AG04450 (cell line): ENCODE measurements around the gene STEAP3. TPM values are rescaled to one million over a fixed set of nuclear protein-coding genes. Genes with fewer than 3 reads are reported as not detected.

Experiments
- CTCF ChIA-PET: fragments of 300-600, 350-600 bp; formaldehyde crosslinking; extraction: SDS; loops from one replicate; lab custom pipeline; 2022; ENCODE audit warnings: antibody characterized with exemption, inconsistent platforms; lab: Charles Lee
- POLR2A ChIA-PET: fragments of 350-600 bp; formaldehyde crosslinking; extraction: SDS; loops from one replicate; lab custom pipeline; 2021; ENCODE audit warnings: antibody characterized with exemption, inconsistent platforms; lab: Yijun Ruan, JAX
- DNase-seq: peaks from one replicate; pipeline ENCODE4 v3.0.0-alpha.2; 2011; ENCODE audit warnings: low read depth, low spot score
- H3K27ac ChIP-seq: one replicate; pipeline ENCODE4 v1.5.1; 2012; ENCODE audit warnings: low read depth, low read length, control low read depth
- H3K27me3 ChIP-seq: one replicate; pipeline ENCODE4 v1.6.0; 2012; ENCODE audit warnings: low read length; ENCODE audit not compliant: control insufficient read depth, insufficient read depth
- H3K4me3 ChIP-seq: 2 replicates; pipeline ENCODE4 v1.5.1; 2011; ENCODE audit warnings: mild to moderate bottlenecking, low read depth, low read length, control low read depth
- H3K9me3 ChIP-seq: 2 replicates; pipeline ENCODE4 v1.5.1; 2012; ENCODE audit warnings: low read length; ENCODE audit not compliant: control insufficient read depth, insufficient read depth
- CTCF ChIP-seq: IDR thresholded peaks from 2 replicates; pipeline ENCODE4 v1.5.1; 2011; ENCODE audit warnings: low read depth, low read length, control low read depth, inconsistent platforms
- polyA plus RNA-seq: library from polyadenylated mRNA; depleted of rRNA; stranded (reverse); fragments of >200 nt; gene quantifications from 2 replicates; pipeline ENCODE4 v1.2.3, GENCODE V29; 2011

The STEAP3 gene
- polyA plus RNA-seq, 1 experiment: 34.3 TPM

- no peak overlapping the region for H3K27ac ChIP-seq
- DNase-seq: no peak
- CTCF ChIA-PET: interaction anchor here (0.7 to 3.6 kb wide), 5 partner anchors 23 to 407 kb away, joined by 3 to 22 read pairs (median 3); no protein-coding TSS in a partner anchor
- no peak overlapping the region for H3K4me3 ChIP-seq
- POLR2A ChIA-PET: interaction anchor here (1.2 kb wide), 1 partner anchor 57 kb away, joined by 6 read pairs; no protein-coding TSS in a partner anchor
- no peaks in the 10 kb centered on the region for H3K27me3 ChIP-seq
- TF ChIP-seq CTCF: no peak
- H3K9me3 ChIP-seq: no peaks in the 10 kb centered on the region
Measured at GRCh38 chr2:119288576-119288975, 64.9 kb downstream of the STEAP3 start.

DNA sequence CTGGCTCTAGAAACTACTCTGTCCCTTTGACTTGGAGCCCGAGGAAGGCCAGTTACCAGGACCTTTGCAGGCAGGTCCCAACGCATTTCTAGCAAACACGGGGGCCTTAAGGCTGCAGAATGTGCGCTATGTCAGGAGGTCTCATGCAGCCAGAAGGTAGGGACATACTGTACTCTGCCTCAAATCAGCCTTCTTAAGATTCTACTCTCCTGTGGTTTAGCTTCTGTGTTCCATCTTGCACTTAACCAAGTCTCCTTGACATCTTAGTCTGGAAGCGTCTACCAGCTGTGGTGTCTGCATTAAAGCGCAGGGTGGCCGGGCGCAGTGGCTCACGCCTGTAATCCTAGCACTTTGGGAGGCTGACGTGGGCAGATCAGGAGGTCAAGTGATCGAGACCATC is 65.5 kb downstream of the STEAP3 start:
- ChIA-PET CTCF (interaction anchor here (0.7 to 4.0 kb wide), 6 partner anchors 20 to 407 kb away, joined by 3 to 28 read pairs (median 22); no protein-coding TSS in a partner anchor), POLR2A (interaction anchor here (1.2 kb wide), 1 partner anchor 58 kb away, joined by 6 read pairs; no protein-coding TSS in a partner anchor)
- H3K27me3 ChIP-seq: no peaks in the 10 kb centered on the region
- no peak overlapping the region for H3K4me3 ChIP-seq
- H3K9me3 ChIP-seq: no peaks in the 10 kb centered on the region
- no peak for TF ChIP-seq CTCF
- DNase-seq: no peak
- H3K27ac ChIP-seq: no peak overlapping the region

- no peaks in the 10 kb centered on the region for H3K27me3 ChIP-seq
- no peak overlapping the region for H3K27ac ChIP-seq
- no peak for TF ChIP-seq CTCF
- H3K9me3 ChIP-seq: no peaks in the 10 kb centered on the region
- no peak for DNase-seq
- ChIA-PET CTCF (interaction anchor here (0.7 to 4.5 kb wide), 9 partner anchors 9 to 408 kb away, joined by 3 to 41 read pairs (median 22); no protein-coding TSS in a partner anchor), POLR2A (interaction anchor here (1.2 kb wide), 1 partner anchor 58 kb away, joined by 6 read pairs; no protein-coding TSS in a partner anchor)
- H3K4me3 ChIP-seq: no peak overlapping the region
Measured at GRCh38 chr2:119289642-119290041, 66.0 kb downstream of the STEAP3 start.

GRCh38 chr2:119290859-119291587 is 67.4 kb downstream of the STEAP3 start:
- H3K9me3 ChIP-seq: no peaks in the 10 kb centered on the region
- DNase-seq: no peak
- ChIA-PET CTCF (interaction anchor here (0.5 to 4.5 kb wide), 28 partner anchors 9 to 655 kb away, joined by 3 to 41 read pairs (median 4); no protein-coding TSS in a partner anchor), POLR2A (no interaction called here)
- no peak overlapping the region for H3K27ac ChIP-seq
- H3K27me3 ChIP-seq: no peaks in the 10 kb centered on the region
- H3K4me3 ChIP-seq: no peak overlapping the region
- TF ChIP-seq CTCF: peak; percentile 89

- Histone ChIP-seq H3K4me3 (no peak overlapping the region), H3K9me3 (no peaks in the 10 kb centered on the region), H3K27ac (no peak overlapping the region), H3K27me3 (no peaks in the 10 kb centered on the region)
- TF ChIP-seq CTCF: no peak
- DNase-seq: no peak
- POLR2A ChIA-PET: no interaction called here
- CTCF ChIA-PET: interaction anchor here (0.6 to 4.5 kb wide), 24 partner anchors 8 to 410 kb away, joined by 3 to 41 read pairs (median 6); no protein-coding TSS in a partner anchor
Measured at GRCh38 chr2:119291588-119292167, 68.0 kb downstream of the STEAP3 start.
